ENCODE results near the gene UNC5C.
"Not testable (repeated sequence)": the region's sequence is repeated elsewhere in the genome, so short reads cannot be mapped to it uniquely, and the experiment has no call there.

The UNC5C gene

DNA sequence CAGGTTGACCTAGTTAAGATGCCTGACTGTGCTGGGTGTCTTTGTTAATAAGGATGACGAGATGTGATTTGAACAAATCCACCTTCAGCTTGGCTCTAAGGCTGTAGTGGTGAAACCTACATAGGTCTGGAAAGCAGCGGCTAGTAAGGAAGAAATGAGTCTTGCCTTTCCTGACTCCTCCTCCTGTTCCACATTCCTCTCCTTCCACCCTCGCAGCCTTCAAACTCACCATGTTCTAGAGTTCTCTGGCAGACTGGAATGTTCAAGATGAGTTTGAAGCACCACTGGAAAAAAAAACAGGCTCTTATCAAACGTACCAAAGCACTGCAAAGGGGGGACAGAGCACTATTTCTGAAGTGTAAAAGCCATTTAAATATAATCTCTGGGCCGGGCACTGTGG is 395.6 kb downstream of the UNC5C start:
- ChIA-PET CTCF (no interaction called here), POLR2A (no interaction called here)
- TF ChIP-seq TARDBP (IDR thresholded peaks at IDR 0.05): no peak
- no peak for TF ChIP-seq ZNF384 (IDR thresholded peaks at IDR 0.05)
- TF ChIP-seq CTBP1 (IDR thresholded peaks at IDR 0.05; ENCODE audit: borderline replicate concordance): no peak
- TF ChIP-seq HDGF (IDR thresholded peaks at IDR 0.05; ENCODE audit: borderline replicate concordance): no peak
- no peak for TF ChIP-seq FOXA1 (IDR thresholded peaks at IDR 0.05)
- no peak for TF ChIP-seq FOXK2 (IDR thresholded peaks at IDR 0.05)
- no peak for DNase-seq (ENCODE audit: extremely low spot score)

DNA sequence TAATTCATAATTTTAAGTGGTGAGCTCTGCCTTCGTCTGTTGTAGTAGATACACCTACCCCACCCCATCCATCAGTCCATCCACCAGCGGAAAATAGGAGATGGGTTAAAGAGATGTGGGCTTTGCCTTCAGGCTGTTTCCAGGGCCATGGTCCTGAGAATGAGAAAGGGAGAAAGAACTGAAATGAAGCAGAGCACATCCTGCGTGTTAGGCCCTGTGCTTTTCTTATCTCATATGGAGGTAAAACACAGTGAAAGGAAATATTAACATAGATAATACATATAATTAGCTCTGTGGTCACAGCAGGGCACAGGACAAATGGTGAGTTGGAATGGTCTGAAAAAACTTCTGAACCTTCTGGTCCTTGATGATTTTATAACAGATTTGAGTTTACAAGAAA is 397.5 kb downstream of the UNC5C start:
- TF ChIP-seq FOXA1 (IDR thresholded peaks at IDR 0.05): no peak
- TF ChIP-seq BHLHE40 (IDR thresholded peaks at IDR 0.05; ENCODE audit: borderline replicate concordance): no peak
- no peak for TF ChIP-seq ZNF384 (IDR thresholded peaks at IDR 0.05)
- no peak for TF ChIP-seq PKNOX1 (IDR thresholded peaks at IDR 0.05)
- TF ChIP-seq LEF1 (IDR thresholded peaks at IDR 0.05; ENCODE audit: borderline replicate concordance): no peak
- TF ChIP-seq SUZ12 (IDR thresholded peaks at IDR 0.05): no peak
- no peak for TF ChIP-seq ARNT (IDR thresholded peaks at IDR 0.05)
- no peak for TF ChIP-seq L3MBTL2 (conservative IDR thresholded peaks at IDR 0.05)
- no peak for TF ChIP-seq FOXM1 (IDR thresholded peaks at IDR 0.05; ENCODE audit: borderline replicate concordance)
- no peak for TF ChIP-seq CTBP1 (IDR thresholded peaks at IDR 0.05; ENCODE audit: borderline replicate concordance)
- no peak for TF ChIP-seq NFRKB (IDR thresholded peaks at IDR 0.05)
- no peak for TF ChIP-seq ELF4 (IDR thresholded peaks at IDR 0.05)
- TF ChIP-seq SP1 (IDR thresholded peaks at IDR 0.05): no peak
- TF ChIP-seq TARDBP (IDR thresholded peaks at IDR 0.05): no peak
- no peak for TF ChIP-seq FOXK2 (IDR thresholded peaks at IDR 0.05)
- DNase-seq (ENCODE audit: extremely low spot score): no peak
- POLR2A ChIA-PET: no interaction called here
- CTCF ChIA-PET: no interaction called here

DNA sequence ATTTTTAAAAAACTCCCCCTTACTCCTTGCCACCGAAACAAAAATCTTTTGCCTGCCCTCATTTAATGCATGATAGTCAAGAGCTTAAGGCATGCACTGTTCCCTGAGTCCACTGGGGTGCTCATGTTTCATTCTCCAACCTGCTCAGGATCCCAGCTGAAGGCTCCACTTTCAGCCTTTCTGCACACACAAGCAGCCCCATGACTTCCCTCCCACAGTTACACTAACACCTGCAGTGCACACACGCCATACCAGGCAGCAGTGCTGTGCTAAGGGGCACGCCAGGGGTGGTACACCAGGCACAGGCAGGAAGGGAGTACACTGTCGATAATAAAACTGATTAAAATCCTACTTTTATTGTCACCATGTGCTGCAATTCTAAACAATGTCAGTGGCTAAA is 405.8 kb downstream of the UNC5C start:
- no peak for TF ChIP-seq HDGF (IDR thresholded peaks at IDR 0.05; ENCODE audit: borderline replicate concordance)
- TF ChIP-seq L3MBTL2 (conservative IDR thresholded peaks at IDR 0.05): no peak
- TF ChIP-seq BHLHE40 (IDR thresholded peaks at IDR 0.05; ENCODE audit: borderline replicate concordance): no peak
- TF ChIP-seq FOXA1 (IDR thresholded peaks at IDR 0.05): no peak
- no peak for TF ChIP-seq ZNF384 (IDR thresholded peaks at IDR 0.05)
- no peak for TF ChIP-seq CTBP1 (IDR thresholded peaks at IDR 0.05; ENCODE audit: borderline replicate concordance)
- no peak for TF ChIP-seq PKNOX1 (IDR thresholded peaks at IDR 0.05)
- TF ChIP-seq SUZ12 (IDR thresholded peaks at IDR 0.05): no peak
- no peak for TF ChIP-seq ARNT (IDR thresholded peaks at IDR 0.05)
- no peak for TF ChIP-seq FOXK2 (IDR thresholded peaks at IDR 0.05)
- TF ChIP-seq TARDBP (IDR thresholded peaks at IDR 0.05): no peak
- no peak for TF ChIP-seq NFRKB (IDR thresholded peaks at IDR 0.05)
- TF ChIP-seq SP1 (IDR thresholded peaks at IDR 0.05): no peak
- DNase-seq (ENCODE audit: extremely low spot score): peak; percentile 44
- POLR2A ChIA-PET: no interaction called here
- CTCF ChIA-PET: interaction anchor here (0.7 kb wide), 2 partner anchors 367 to 520 kb away, joined by 4 to 6 read pairs; no protein-coding TSS in a partner anchor

DNA sequence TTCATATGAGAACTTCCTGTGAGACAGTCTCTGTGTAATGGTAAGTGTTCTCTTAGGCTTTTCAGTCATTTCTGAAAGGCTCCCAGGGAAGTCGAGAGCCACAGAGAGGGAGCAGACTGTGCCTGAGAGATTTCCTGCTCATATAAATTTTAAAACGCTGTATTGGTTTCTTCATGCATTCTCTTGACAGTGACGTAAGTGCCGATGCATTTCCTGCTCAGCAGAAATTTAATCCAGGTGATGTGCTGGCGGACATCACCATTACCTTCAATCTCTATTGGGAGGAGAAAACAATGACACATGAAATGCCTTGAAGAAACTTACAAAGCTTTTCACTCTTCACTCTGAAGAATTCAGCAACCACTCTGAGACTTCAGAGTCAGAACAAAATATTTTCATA is 407.4 kb downstream of the UNC5C start:
- no peak for DNase-seq (ENCODE audit: extremely low spot score)
- ChIA-PET POLR2A (no interaction called here), CTCF (no interaction called here)
- TF ChIP-seq BHLHE40 (IDR thresholded peaks at IDR 0.05; ENCODE audit: borderline replicate concordance) (no peak), HDGF (IDR thresholded peaks at IDR 0.05; ENCODE audit: borderline replicate concordance) (no peak), ZNF384 (IDR thresholded peaks at IDR 0.05) (no peak), FOXM1 (IDR thresholded peaks at IDR 0.05; ENCODE audit: borderline replicate concordance) (no peak), PKNOX1 (IDR thresholded peaks at IDR 0.05) (no peak)

DNA sequence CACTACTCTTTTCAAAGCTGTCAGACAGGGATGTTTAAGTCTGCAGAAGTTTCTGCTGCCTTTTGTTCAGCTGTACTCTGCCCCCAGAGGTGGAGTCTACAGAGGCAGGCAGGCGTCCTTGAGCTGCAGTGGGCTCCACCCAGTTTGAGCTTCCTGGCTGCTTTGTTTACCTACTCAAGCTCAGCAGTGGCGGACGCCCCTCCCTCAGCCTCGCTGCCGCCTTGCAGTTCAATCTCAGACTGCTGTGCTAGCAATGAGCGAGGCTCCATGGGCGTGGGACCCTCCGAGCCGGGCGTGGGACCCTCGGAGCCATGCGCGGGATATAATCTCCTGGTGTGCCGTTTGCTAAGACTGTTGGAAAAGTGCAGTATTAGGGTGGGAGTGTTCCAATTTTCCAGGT is 409.3 kb downstream of the UNC5C start:
- POLR2A ChIA-PET; DNase-seq (ENCODE audit: extremely low spot score); CTCF ChIA-PET: not testable (repeated sequence)

DNA sequence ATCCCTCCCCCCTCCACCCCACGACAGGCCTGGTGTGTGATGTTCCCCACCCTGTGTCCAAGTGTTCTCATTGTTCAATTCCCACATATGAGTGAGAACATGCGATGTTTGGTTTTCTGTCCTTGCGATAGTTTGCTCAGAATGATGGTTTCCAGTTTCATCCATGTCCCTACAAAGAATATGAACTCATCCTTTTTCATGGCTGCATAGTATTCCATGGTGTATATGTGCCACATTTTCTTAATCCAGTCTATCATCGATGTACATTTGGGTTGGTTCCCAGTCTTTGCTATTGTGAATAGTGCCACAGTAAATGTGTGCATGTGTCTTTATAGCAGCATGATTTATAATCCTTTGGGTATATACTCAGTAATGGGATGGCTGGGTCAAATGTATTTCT is 414.8 kb downstream of the UNC5C start:
- CTCF ChIA-PET; POLR2A ChIA-PET; DNase-seq (ENCODE audit: extremely low spot score): not testable (repeated sequence)

- no peak for TF ChIP-seq SP1 (IDR thresholded peaks at IDR 0.05)
- TF ChIP-seq LEF1 (IDR thresholded peaks at IDR 0.05; ENCODE audit: borderline replicate concordance): no peak
- peak; percentile 28 for DNase-seq (ENCODE audit: extremely low spot score)
- CTCF ChIA-PET: no interaction called here
- POLR2A ChIA-PET: no interaction called here
Observed at GRCh38 chr4:95129821-95130311, 418.9 kb downstream of the UNC5C start.

DNA sequence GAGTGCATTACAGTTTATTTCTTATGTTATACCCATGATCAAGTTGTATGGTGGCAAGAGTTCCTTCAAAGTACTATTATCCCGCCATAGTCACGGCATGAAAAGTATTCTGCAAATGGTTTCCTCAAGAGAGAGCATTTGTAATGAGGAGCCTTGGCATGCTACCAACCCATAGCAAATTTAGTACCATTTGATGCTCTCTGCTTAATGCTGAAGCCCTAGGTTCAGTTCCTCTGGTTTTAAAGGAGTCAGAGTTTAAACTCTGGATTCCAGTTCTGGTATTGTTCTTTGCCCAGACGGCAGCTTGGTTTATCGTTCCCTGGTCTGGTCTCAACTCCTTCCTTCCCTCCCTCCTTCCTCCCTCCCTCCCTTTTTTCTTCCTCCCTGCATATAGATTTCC is 419.7 kb downstream of the UNC5C start:
- DNase-seq (ENCODE audit: extremely low spot score): no peak
- CTCF ChIA-PET: no interaction called here
- POLR2A ChIA-PET: no interaction called here
- TF ChIP-seq ELF4 (IDR thresholded peaks at IDR 0.05) (no peak), ARNT (IDR thresholded peaks at IDR 0.05) (no peak), SUZ12 (IDR thresholded peaks at IDR 0.05) (no peak), PKNOX1 (IDR thresholded peaks at IDR 0.05) (no peak), L3MBTL2 (conservative IDR thresholded peaks at IDR 0.05) (no peak), CTBP1 (IDR thresholded peaks at IDR 0.05; ENCODE audit: borderline replicate concordance) (no peak), HDGF (IDR thresholded peaks at IDR 0.05; ENCODE audit: borderline replicate concordance) (no peak), BHLHE40 (IDR thresholded peaks at IDR 0.05; ENCODE audit: borderline replicate concordance) (no peak), LEF1 (IDR thresholded peaks at IDR 0.05; ENCODE audit: borderline replicate concordance) (no peak), SP1 (IDR thresholded peaks at IDR 0.05) (no peak), FOXM1 (IDR thresholded peaks at IDR 0.05; ENCODE audit: borderline replicate concordance) (no peak), NFRKB (IDR thresholded peaks at IDR 0.05) (no peak), FOXA1 (IDR thresholded peaks at IDR 0.05) (no peak), FOXK2 (IDR thresholded peaks at IDR 0.05) (no peak), ZNF384 (IDR thresholded peaks at IDR 0.05) (no peak), TARDBP (IDR thresholded peaks at IDR 0.05) (no peak)

Measured in HEK293T (cell line).